ENCODE data around the gene ART4. TPM values are rescaled to one million over a fixed set of nuclear protein-coding genes. Genes with fewer than 3 reads are reported as not detected.

The ART4 gene
- total RNA-seq, 1 donor from 2014 or later = 3.3 TPM

DNA sequence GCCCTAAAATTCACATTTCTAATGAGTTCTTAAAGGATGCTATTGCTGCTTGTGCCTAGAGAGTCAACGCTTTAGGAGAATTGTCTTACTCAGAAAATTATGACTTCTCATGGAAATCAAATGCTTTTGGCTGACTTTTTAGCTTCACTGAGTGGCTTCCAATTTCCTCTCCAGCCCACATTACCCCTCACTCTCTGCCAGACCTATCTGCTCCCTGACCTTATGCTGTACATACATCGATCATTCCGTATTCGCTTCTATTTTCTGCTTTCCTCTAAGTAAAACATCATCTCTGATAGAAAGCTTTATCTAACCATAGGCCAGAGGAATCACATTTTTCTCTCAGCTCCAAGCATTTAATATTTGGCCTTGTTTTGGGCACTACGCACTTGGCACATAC lies 16.8 kb downstream of the ART4 start:
- no peak for DNase-seq
- no peak for ATAC-seq
- intact Hi-C loops (cut with micrococcal nuclease) = no loop called here

DNA sequence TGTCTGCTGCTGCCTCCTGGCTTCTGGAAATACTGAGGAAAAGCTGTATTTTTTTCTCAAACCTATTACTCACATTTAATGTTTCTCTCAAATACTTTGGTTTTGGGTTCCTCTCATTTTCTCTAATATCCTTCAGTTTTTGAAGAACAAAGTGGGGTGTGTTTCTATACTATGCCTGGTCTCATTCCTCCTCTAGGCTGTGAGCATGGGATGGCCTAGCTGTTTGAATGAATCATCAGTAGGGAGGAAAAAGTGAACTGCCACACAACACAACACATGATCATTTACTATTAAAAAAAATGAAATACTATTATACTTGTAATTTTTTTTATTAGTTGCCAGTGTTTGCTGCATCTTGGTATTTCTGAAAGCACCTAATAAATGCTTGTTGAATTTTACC lies 18.1 kb downstream of the ART4 start:
- ATAC-seq (no peak), DNase-seq (no peak)
- intact Hi-C loops (cut with micrococcal nuclease) = no loop called here

DNA sequence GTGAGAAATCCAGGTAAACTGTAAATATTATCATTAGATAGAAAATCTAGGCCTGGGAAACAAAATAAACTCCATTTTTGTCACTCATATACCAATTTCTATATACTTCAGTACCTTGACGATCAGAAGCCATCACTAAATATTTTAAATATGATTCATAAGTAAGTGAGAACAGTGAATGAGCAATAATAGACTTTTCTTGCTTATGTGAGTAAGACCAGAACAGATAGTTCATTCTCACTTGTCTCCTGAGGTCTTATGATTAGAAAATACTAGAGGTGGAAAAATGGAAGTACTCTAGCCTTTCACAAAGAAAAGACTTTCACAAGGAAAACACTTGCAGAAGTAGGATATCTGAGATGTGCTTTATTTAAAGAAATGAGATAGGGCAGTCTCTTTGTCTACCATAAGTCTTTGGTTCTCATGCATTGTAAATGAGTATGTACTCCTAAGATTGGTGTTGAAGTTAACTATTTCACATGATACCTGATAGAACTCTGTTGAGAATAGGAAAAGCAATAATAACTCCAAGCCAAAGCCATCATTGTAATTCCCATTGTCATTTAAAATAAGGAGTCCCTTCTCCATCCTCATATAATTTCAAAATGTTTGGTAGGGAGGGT lies 19.2 kb downstream of the ART4 start:
- DNase-seq = no peak
- intact Hi-C loops (cut with micrococcal nuclease) = no loop called here
- ATAC-seq = no peak

DNA sequence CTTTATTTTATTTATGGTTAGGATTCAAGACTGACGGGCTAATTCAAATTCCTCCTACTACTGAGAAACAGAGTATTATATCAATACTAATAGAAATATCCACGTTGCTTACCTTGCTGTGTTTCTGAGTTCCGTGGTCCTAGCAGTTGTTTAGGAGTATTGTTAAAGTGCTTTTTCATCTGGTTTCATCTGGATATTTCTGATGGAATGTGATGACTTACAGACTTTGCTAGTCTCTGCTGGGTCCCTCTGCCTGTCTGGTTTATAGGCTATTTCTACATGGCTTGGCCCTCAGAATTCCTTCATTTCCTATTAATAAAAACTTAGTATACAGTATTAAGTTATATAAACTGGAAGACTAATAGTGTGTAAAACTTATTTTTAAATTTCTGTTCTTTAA lies 29.3 kb downstream of the ART4 start, which contains the start of gene SMCO3:
Gene SMCO3 (minus strand): TSS at position 169 of the 400 bp plus-strand sequence. CDS start 7,502 bp downstream, outside the sequence.
- DNase-seq = no peak
- ATAC-seq = no peak
- intact Hi-C loops (cut with micrococcal nuclease) = no loop called here

DNA sequence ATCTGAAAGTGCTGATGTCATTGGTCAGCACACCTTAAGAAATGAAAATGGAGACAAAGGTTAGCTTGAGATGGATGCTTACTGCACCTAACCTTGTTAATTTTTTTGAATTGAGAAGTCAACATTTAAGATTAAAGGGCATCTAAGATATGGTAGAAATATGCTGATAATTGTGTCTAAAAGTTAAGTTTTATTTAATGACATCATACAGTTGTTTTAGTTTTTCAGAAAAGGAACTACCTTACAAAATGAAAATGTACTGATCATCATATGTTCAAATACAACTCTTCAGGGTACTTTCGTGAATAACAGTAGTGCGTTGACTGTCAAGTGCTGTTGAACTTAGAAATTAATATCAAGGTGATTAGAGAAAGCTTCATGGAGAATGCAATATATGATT lies 31.8 kb downstream of the ART4 start:
- intact Hi-C loops (cut with micrococcal nuclease) = no loop called here
- DNase-seq (no peak), ATAC-seq (no peak)

DNA sequence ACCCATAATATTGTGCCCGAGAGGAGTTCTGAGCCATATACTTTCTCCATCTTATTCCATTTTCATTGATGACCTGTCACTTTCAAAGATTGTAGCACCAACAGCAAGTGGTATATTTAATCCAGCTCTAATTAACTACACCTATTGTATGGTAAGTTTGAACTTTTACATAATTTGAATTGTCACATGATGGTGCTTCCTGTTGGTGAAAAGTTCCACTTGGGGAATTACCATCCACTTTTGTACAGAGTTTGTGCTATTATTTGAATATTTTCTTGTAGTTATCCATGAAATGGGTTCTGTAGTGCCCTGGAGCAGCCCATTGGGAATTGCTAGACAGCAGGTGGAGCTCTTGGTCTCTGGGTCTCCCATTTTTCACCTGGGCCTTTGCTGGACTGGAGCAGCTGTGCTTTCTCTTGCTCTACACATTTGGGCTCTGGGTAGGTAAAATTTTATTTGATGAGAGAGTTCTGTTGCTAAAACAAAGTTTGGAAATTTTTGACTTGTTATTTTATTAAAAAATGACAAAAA lies 32.3 kb downstream of the ART4 start:
- intact Hi-C loops (cut with micrococcal nuclease) = no loop called here

DNA sequence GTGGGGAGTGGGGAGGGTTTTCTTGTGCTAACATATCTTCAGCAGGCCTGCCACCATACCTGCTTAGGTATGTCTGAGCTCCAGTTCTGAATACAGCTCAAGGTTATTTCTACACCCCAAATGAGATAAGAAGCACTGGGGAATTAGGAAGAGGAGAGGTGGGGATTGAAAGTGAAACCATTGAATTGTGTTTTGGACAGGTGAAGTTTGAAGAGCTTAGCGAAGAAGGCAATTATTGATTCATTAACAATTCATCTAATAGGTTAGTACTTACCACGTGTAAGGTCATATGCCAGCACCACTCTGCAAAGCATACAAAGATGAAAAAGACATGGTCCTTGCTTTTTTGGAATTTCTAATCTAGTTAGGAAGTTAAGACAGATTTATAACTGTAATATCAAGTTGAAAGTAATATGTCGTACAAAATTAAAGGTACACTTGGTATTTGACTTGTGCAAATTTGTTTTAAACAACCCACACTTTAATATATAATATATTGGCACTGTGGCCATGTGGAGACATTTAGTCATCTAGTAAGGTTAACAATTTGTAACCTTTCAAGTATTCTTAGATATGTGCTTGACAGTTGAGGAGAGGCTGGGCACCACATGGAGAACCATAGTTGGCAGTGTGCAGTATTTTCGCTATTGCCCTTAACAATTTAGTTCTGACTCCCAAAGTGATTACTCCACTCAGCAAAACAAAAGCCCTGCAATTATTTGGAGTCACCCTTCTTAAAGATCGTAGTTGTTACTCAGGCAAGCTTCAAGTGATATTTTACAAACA lies 33.0 kb downstream of the ART4 start:
- DNase-seq (no peak), ATAC-seq (no peak)
- intact Hi-C loops (cut with micrococcal nuclease) = no loop called here

More for the DNA sequence above, 32.3 kb downstream of the ART4 start:
- DNase-seq = no peak
- ATAC-seq = peak; percentile 43

DNA sequence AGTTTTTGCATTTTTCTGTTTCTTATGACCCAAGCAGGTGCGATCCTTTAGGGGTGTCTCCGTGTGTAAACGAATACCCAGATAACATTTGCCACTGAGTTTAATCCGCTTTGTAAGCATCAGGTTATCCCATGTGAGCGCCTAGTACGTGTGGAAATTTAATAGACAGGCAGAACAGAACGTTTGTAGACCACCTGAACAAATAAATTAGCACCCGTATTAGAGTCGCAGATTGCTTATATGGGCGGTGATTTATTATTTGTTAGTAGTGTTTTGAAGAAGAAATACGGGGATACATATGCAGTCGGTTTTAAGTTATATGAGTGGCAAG lies 39.5 kb downstream of the ART4 start:
- intact Hi-C loops (cut with micrococcal nuclease) = no loop called here
- DNase-seq = no peak
- peak; percentile 42 for ATAC-seq

DNA sequence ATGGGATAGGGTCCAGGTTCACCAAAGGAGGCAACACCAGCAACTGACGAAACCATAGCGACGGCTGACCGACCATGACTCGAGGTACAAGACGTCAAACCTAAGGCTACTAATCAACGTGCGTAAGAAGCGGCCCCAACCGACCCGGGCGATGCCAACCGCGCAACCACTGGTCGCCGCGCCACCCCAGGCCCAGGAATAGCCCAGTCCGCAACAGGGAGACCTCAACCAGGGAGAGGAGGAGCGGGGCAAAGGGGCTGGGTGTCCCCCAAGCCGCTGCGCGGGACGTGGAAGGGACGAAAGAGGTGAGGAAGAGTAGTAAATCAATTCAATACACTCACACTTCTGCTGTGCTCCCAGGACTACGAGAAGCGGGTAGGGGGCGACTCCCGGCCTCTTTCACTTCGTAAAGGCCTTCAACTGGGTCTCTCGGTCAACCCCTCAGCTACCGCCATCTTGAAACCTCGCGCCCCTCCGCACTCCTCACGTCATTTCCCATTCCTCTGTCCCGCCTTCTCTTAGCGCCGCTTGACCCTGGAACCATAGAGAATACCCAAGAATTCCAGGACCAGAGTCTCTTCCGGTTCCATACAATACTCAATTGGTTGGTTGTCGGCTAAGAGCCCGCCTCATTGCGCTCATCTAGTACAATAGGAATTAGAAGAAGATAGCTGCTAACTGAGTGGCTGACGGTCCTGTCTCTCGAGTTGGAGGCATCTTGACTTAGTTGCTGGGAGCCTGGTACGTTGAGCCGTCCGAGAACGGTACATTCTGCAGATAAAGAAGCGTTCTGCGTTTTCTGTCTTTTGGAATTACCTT lies 40.1 kb downstream of the ART4 start, which contains the start of the genes C12orf60 and WBP11:
Gene C12orf60 (plus strand): TSS at position 660 of the 819 bp plus-strand sequence. CDS start 19,266 bp downstream, outside the sequence.
Gene WBP11 (minus strand): TSS at position 468 of the 819 bp plus-strand sequence. CDS start 2,095 bp downstream, outside the sequence.
- peak; percentile 91 for DNase-seq
- ATAC-seq = peak; percentile 100
- intact Hi-C loops (cut with micrococcal nuclease) = no loop called here

DNA sequence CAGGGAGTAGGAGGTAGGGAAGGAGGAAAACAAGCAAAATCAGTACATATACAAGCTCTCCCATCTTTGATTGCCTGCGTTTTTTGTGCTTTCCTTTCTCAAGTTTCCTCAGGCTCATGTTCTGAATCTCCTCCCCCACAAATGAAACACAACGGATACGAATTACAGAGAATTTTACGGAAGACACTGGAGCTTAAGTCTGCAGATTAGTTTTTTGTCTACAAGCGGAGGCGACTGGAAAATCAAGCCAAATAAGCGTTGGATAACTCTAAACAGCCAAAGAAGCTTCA lies 40.7 kb downstream of the ART4 start:
- DNase-seq = no peak
- no peak for ATAC-seq
- intact Hi-C loops (cut with micrococcal nuclease) = no loop called here

DNA sequence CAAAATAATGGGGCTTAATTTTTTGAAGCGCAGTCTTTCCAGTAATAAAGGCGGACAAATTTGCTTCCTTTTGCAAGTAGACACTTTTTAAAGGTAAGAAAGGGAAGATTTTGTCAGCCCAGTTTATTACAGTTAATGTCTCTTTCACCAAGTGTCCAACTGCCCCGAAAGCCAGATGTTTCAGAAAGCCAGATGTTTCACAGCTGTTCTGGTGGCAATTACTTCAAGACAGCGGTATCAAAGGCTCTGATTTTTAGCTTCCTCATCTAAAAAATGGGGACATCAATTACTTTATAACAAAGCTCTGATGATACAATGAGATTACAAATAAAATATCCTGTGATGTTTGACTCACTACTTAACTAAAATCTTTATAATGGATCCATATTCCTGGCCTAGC lies 41.1 kb downstream of the ART4 start:
- intact Hi-C loops (cut with micrococcal nuclease) = no loop called here
- ATAC-seq (no peak), DNase-seq (no peak)

DNA sequence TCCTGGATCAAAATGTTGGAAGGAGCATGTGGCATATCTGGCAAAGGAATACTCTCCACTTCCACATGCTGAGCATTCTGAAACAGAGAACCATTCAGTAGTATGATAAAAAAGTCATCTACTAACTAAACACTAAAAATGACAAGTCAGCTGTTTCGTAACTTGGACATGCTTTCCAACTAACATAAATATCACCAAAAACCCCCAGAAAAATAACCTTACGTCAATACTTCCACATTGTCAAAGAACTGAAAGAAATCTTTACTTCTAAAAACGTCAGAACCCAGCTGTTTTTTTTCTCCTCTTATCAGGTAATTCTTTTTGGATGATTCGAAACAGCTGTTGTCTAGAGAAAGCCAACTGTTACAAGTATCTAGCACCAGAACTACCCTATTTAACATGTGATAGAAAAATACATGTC lies 48.3 kb downstream of the ART4 start:
- ATAC-seq (peak; percentile 54), DNase-seq (no peak)
- intact Hi-C loops (cut with micrococcal nuclease) = no loop called here

DNA sequence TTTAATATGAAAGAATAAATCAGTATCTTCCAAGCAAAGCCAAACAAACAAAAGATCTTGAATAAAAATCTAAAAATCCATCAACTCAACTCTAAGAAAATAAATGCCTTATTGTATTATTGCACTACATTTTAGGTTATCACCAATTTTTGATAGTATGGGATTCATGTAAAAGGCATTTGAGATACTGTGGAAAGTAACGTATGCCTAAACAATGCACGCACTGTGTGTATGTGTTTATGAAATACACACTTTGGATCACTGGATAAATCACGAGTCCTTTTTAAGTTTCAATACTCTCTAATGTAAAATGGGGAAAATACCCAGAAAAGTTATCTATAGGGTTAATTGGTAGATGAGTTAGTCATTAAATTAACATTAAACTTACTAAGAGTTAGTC lies 57.8 kb downstream of the ART4 start:
- intact Hi-C loops (cut with micrococcal nuclease) = no loop called here
- DNase-seq (no peak), ATAC-seq (no peak)

DNA sequence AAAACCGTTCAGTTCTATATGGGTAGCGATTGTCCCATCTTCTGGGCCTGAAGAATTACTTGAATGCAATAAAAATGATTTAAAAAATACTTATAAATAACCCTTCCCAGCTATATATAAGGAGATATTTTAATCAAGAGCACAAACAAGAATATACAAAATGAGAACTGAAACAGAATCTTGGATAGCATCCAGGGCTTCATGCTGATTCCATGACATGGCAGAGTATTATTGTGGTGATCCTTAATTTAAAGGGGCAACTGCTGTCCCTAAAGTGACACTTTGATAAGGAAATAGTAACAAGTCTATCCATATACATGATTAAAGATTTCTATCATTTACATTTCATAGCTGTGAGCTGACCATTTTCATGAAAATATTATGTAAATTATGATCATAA lies 58.9 kb downstream of the ART4 start:
- DNase-seq = no peak
- ATAC-seq = no peak
- intact Hi-C loops (cut with micrococcal nuclease) = no loop called here

DNA sequence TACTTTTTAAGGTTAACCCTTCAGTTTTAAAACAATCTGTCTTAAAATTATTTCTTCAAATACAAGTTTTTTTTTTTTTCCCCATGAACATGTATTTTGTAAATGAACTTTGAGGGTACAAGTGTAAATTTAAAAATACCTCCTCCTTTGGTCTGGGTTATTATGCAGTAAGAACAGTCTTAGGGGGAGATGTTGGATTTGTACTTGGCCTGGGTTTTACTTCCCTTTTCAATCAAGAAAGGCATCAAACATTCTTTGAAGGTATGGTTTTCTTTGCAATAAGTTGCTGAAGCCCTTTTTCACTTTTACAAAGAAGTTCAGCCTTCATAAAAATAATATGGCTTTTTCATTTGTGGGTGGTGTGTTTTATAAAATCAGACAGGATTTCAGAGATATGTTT lies 60.6 kb downstream of the ART4 start:
- ATAC-seq (no peak), DNase-seq (no peak)
- intact Hi-C loops (cut with micrococcal nuclease) = no loop called here

DNA sequence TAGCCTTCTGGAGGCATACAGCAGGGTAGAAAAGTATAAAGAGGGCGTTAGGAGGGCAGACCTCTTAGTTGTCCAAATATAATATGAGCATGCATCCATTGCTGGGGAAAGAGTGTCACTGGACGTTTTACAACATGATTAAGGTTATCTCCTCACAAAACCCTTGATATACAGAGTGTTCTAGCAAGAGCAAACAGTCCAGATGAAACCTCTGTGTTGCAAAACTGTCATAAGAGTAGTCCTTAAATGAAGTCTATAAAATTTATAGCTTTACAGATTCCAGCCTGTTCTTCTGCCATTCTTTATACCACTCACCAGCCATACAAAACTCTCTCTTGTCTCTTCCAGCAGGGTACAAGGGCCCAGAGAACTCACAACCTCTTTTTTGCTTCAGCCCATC lies 61.8 kb downstream of the ART4 start:
- no peak for ATAC-seq
- intact Hi-C loops (cut with micrococcal nuclease) = no loop called here

DNA sequence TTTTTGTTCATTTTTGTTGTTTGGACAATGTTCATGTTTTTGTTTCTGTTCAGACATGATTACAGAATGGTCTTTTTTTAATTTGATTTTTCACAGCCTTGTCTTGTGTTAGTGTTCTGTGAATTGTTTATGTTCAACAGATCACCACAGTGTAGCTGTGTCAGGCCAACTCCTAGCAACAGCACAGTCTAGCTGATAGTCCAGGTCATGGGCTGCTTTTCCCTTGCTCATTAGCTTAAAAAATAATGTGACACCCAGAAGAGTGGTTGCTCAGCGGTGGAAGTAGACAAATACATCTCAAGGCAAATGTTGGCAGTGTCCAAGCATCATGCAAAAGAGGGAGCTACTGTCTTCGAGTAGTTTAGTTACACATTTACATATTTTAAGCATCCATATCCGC lies 62.5 kb downstream of the ART4 start:
- ATAC-seq (no peak), DNase-seq (no peak)
- intact Hi-C loops (cut with micrococcal nuclease) = no loop called here

More for the DNA sequence above, 61.8 kb downstream of the ART4 start:
- no peak for DNase-seq

DNA sequence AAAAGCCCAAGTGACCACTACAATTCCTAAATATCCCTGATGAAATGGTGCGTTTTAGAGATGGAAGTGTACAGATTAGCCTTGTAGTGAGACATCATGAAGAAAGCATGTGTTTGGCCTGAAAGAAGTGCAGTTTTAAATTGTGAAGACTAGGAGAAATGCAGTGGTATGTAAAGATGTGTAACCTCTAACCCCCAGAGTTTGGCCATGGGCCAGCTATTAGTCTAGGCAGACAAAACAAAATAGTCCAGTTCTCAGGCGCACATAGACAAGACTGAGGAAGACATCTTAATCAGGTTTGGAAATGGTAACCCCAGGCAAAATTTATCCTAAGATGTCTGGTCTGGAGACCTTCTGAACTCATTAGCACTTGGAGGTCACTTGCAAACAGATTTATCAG lies 63.5 kb downstream of the ART4 start:
- intact Hi-C loops (cut with micrococcal nuclease) = no loop called here
- DNase-seq (no peak), ATAC-seq (no peak)

DNA sequence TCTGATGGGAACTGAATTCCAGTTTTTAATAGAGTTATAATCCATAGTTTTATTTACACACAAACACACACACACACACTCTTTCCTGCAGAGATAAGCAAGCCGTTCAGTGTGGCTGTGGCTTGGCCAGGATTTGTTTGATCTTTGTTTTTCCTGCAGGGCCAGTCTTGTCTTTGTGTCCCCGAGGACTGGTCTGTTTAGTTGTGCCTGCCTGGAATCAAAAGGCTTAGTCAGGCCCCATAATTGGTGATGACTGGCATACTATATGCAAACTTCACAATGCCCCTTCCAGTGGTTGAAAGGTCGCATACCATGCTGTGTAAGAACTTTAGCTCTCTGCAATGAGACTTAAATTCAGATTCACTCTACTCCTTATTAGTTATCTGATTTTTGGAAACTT lies 66.1 kb downstream of the ART4 start:
- ATAC-seq = no peak
- intact Hi-C loops (cut with micrococcal nuclease) = no loop called here

More for the DNA sequence above, 66.1 kb downstream of the ART4 start:
- no peak for DNase-seq
